ENCODE data around the gene EIF4A2. TPM values are rescaled to one million over a fixed set of nuclear protein-coding genes. Genes with fewer than 3 reads are reported as not detected.

EIF4A2 gene
- total and polyA plus RNA-seq, 10 of the 15 experiments (the other 5 are each of a cell fraction or from before 2014, with no cell fraction given): 154 to 680 (median 259) TPM

GRCh38 chr3:186818516-186818915 is 35.1 kb downstream of the EIF4A2 start (continued):
- TF ChIP-seq NR2C1 (IDR thresholded peaks at IDR 0.05): no peak
- no peak for TF ChIP-seq ATF7 (IDR thresholded peaks at IDR 0.05; ENCODE audit: low read depth)
- TF ChIP-seq ZNF207 (IDR thresholded peaks at IDR 0.05; ENCODE audit: borderline replicate concordance): no peak
- TF ChIP-seq SMAD5 (IDR thresholded peaks at IDR 0.05; ENCODE audit: low read depth): no peak
- no peak for TF ChIP-seq EED (IDR thresholded peaks at IDR 0.05; ENCODE audit: low read depth)
- TF ChIP-seq ETV6 (conservative IDR thresholded peaks at IDR 0.05 in 1 of 2, IDR thresholded peaks at IDR 0.05 in 1 of 2; ENCODE audit: borderline replicate concordance in 1 of 2, low read depth in 1 of 2): no peak
- TF ChIP-seq DPF2 (IDR thresholded peaks at IDR 0.05): no peak

- ATAC-seq (no peak), FAIRE-seq (no peak), DNase-seq (ENCODE audit: low read depth, low spot score) (no peak)
- WGBS (ENCODE audit: insufficient coverage, insufficient replicate concordance, low lambda C conversion rate, missing lambda C conversion rate): 0% methylated on average over 1 of the region's 1 CpG
- Histone ChIP-seq H3K27ac (ENCODE audit: control insufficient read depth, insufficient read depth) (no peak overlapping the region), H3K36me3 (ENCODE audit: control insufficient read depth in 2 of 2, insufficient read depth in 2 of 2, low read length in 1 of 2) (no peaks in the 10 kb centered on the region), H3K4me2 (ENCODE audit: control insufficient read depth, insufficient read depth) (no peak overlapping the region), H3K9ac (ENCODE audit: control insufficient read depth, insufficient read depth, low read length) (no peak overlapping the region), H3K79me2 (ENCODE audit: control insufficient read depth, insufficient read depth, low read length) (no peaks in the 10 kb centered on the region), H3K4me3 (no peak overlapping the region), H3K27me3 (replicated peaks in 1 of 2; ENCODE audit: control insufficient read depth in 2 of 2, insufficient read depth in 2 of 2, low read length in 1 of 2) (peaks cover 0 to 1% of the 10 kb centered on the region in 2 experiments; a peak in 3 of 4 replicates), H3K4me1 (ENCODE audit: control insufficient read depth, insufficient read depth, low read length) (no peaks in the 10 kb centered on the region), H4K20me1 (ENCODE audit: control insufficient read depth, insufficient read depth) (no peaks in the 10 kb centered on the region; the same call in 1 of the 2 replicates), H3K9me3 (replicated peaks; ENCODE audit: control insufficient read depth, insufficient read depth, low read length) (no peaks in the 10 kb centered on the region), H2AFZ (ENCODE audit: control insufficient read depth, low read depth, low read length) (no peak overlapping the region)
- in situ Hi-C loops (cut with MboI) (no loop called here), intact Hi-C loops (cut with micrococcal nuclease; ENCODE audit: unreplicated experiment) (no loop called here)
- TF ChIP-seq NRF1 (conservative IDR thresholded peaks at IDR 0.05; ENCODE audit: low read depth, low read length) (no peak), ZNF24 (IDR thresholded peaks at IDR 0.05) (no peak), ZBTB11 (CRISPR knock-in tag; IDR thresholded peaks at IDR 0.05) (no peak), FOXK2 (IDR thresholded peaks at IDR 0.05) (no peak), PBX3 (IDR thresholded peaks at IDR 0.05; ENCODE audit: insufficient replicate concordance, low read depth, low read length) (no peak), MYB (IDR thresholded peaks at IDR 0.05; ENCODE audit: borderline replicate concordance, low read depth, low read length) (no peak), MTA3 (IDR thresholded peaks at IDR 0.05; ENCODE audit: borderline replicate concordance, low read length) (no peak), STAT1 (conservative IDR thresholded peaks at IDR 0.05) (no peak), SUPT20H (IDR thresholded peaks at IDR 0.05; ENCODE audit: borderline replicate concordance, control insufficient read depth, low read depth, low read length) (no peak), RB1 (IDR thresholded peaks at IDR 0.05; ENCODE audit: borderline replicate concordance) (no peak)
- SMC1A ChIA-PET (ENCODE audit: uncharacterized antibody, unreplicated experiment): interaction anchor here (1.5 to 2.3 kb wide), 2 partner anchors 201 to 204 kb away, joined by 3 to 8 read pairs; no protein-coding TSS in a partner anchor
- no TSS peak for BruUV-seq (replicated peaks)
- RAD21 ChIA-PET (ENCODE audit: unreplicated experiment): interaction anchor here (0.9 to 1.9 kb wide), 3 partner anchors 97 to 204 kb away, joined by 3 to 5 read pairs (median 3); no protein-coding TSS in a partner anchor
- POLR2A ChIA-PET: interaction anchor here (0.9 kb wide), 1 partner anchor 203 kb away, joined by 3 read pairs; no protein-coding TSS in a partner anchor
- CTCF ChIA-PET: interaction anchor here (1.2 to 9.3 kb wide), 4 partner anchors 8 to 208 kb away, joined by 4 to 183 read pairs (median 9); partner anchors contain the start of gene AHSG
Observed at GRCh38 chr3:186818956-186819355, 35.6 kb downstream of the EIF4A2 start.

Measured in GM12878 (cell line).